Activated CD4-positive, alpha-beta T cell treated with anti-CD3 and anti-CD28 coated beads, Interleukin-2, amount 10 ng/mL, durations not matched to agents 24 days and 14 days (primary cell): Measurements from ENCODE around the gene SCGN. TPM values are rescaled to one million over a fixed set of nuclear protein-coding genes. Genes with fewer than 3 reads are reported as not detected.

Source experiments
- DNase-seq: peaks from one replicate; pipeline ENCODE4 v3.0.0; 2022
- H3K27ac Mint-ChIP-seq: one replicate; pipeline ENCODE4 v1.8.0; 2022; ENCODE audit warnings: mild to moderate bottlenecking, mixed read lengths
- H3K27me3 Mint-ChIP-seq: one replicate; pipeline ENCODE4 v1.8.0; 2022; ENCODE audit warnings: mixed read lengths
- H3K36me3 Mint-ChIP-seq: one replicate; pipeline ENCODE4 v1.8.0; 2022; ENCODE audit warnings: low read depth, mild to moderate bottlenecking, mixed read lengths
- H3K4me1 Mint-ChIP-seq: one replicate; pipeline ENCODE4 v1.8.0; 2021; ENCODE audit warnings: mixed read lengths
- H3K4me3 Mint-ChIP-seq: one replicate; pipeline ENCODE4 v1.8.0; 2022; ENCODE audit warnings: mild to moderate bottlenecking, moderate library complexity, mixed read lengths
- H3K9me3 Mint-ChIP-seq: one replicate; pipeline ENCODE4 v1.8.0; 2021; ENCODE audit warnings: mixed read lengths
- intact Hi-C: fragments of 100-400 bp; cut with micrococcal nuclease; formaldehyde crosslinking; loops from one replicate; pipeline ENCODE4 v1.15.1; 2023
- total RNA-seq: library from RNA; stranded (reverse); gene quantifications from 2 replicates; pipeline ENCODE4 v1.2.3, GENCODE V29; 2022

The SCGN gene, protein sequence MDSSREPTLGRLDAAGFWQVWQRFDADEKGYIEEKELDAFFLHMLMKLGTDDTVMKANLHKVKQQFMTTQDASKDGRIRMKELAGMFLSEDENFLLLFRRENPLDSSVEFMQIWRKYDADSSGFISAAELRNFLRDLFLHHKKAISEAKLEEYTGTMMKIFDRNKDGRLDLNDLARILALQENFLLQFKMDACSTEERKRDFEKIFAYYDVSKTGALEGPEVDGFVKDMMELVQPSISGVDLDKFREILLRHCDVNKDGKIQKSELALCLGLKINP
- not detected in 2 replicates for total RNA-seq

DNA sequence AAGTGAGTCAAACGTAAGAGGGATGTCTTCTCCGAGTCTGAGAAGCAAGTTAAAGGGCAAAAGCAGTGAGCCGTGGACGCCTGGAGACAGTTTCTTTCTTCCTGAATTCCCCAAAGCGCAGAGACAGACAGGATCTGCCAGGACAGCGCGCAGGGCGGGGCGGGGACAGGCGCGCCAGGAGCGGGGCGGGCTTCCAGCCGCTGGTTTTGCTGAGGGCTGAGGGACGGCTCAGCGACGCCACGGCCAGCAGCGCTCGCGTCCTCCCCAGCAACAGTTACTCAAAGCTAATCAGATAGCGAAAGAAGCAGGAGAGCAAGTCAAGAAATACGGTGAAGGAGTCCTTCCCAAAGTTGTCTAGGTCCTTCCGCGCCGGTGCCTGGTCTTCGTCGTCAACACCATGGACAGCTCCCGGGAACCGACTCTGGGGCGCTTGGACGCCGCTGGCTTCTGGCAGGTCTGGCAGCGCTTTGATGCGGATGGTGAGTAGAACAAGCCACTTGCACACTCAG is at the start of gene SCGN:
TSS of gene SCGN (plus strand) at position 209 of the 509 bp plus-strand sequence. CDS start at position 398, 189 bp downstream.
- Mint-ChIP-seq H3K4me3 (no peak within 1 kb of the TSS), H3K27me3 (peaks cover 41% of the 10 kb centered on the region), H3K9me3 (peaks cover 5% of the 10 kb centered on the region), H3K27ac (no peak within 1 kb of the TSS), H3K36me3 (no peaks in the 10 kb centered on the region), H3K4me1 (no peaks in the 10 kb centered on the region)
- intact Hi-C loops, result no loop called here
- DNase-seq, result peak; percentile 85

DNA sequence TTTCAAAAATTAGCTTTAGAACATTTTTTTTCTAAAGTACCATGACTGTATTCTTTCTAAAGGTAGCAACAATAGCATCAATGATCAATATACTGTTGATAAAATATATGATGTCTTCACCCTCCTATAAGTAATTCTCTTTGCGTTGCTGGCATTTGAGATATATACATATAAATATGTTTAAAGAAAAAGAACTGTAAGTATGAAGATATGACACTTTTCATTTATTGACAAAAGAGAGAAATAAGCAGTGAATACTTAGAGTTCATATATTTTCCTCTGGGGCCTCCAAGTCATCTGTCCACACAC is 49.4 kb upstream of the SCGN start:
- Mint-ChIP-seq H3K27me3 (no peaks in the 10 kb centered on the region), H3K4me3 (no peak overlapping the region), H3K36me3 (no peaks in the 10 kb centered on the region), H3K4me1 (peaks cover 2% of the 10 kb centered on the region), H3K9me3 (no peaks in the 10 kb centered on the region), H3K27ac (no peak overlapping the region)
- intact Hi-C loops, result loop anchor here (1.0 to 10.0 kb wide), 4 partner anchors 45 to 379 kb away; no protein-coding TSS in a partner anchor
- no peak for DNase-seq

DNA sequence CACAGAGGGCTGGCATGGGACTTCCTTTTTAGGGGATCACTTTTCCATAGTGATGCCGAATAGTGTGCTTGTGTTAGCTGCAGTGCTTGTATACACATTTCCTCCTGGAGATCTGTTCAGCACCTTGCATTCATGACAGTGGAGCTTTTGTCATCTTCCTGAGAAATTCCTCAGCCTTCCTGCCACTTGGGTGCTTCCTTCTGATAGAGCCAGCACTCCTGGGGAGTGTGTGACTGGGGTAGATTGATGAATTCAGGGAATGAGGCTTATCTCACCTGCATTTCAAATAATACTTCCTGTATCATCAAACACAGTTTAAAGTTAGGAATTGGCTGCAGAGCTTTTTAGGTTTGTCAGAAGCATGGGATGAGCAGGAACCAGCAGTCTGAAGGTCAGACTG is 48.8 kb upstream of the SCGN start:
- H3K36me3 Mint-ChIP-seq, result no peaks in the 10 kb centered on the region
- no peaks in the 10 kb centered on the region for H3K9me3 Mint-ChIP-seq
- H3K4me3 Mint-ChIP-seq, result no peak overlapping the region
- no peaks in the 10 kb centered on the region for H3K27me3 Mint-ChIP-seq
- no peak overlapping the region for H3K27ac Mint-ChIP-seq
- H3K4me1 Mint-ChIP-seq, result peaks cover 2% of the 10 kb centered on the region
- DNase-seq, result no peak
- intact Hi-C loops, result loop anchor here (5.0 to 10.0 kb wide), 2 partner anchors 46 to 108 kb away; no protein-coding TSS in a partner anchor

DNA sequence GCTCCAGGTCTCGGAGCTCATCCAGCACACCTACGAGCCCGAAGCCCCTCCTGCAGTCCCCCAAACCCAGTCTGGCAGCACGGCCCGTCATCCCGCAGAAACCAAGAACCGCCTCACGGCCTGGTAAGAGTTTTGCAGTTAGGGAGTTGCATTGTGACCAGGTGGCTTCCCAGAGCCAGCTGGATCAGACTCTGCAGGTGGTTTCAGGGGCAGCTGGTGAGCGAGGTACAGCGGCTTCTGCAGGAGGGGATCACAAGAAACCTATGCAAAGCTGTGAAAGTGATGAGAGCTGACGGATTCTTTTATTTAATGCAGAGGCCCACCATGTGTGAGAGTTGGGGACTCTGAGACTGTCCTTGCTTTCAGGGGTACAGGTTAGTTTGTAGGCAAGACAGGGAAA is 45.9 kb upstream of the SCGN start:
- DNase-seq, result no peak
- Mint-ChIP-seq H3K27me3 (no peaks in the 10 kb centered on the region), H3K4me1 (peaks cover 2% of the 10 kb centered on the region), H3K4me3 (no peak overlapping the region), H3K9me3 (no peaks in the 10 kb centered on the region), H3K27ac (no peak overlapping the region), H3K36me3 (no peaks in the 10 kb centered on the region)
- intact Hi-C loops, result loop anchor here (10.0 kb wide), 1 partner anchor 111 kb away; no protein-coding TSS in a partner anchor

DNA sequence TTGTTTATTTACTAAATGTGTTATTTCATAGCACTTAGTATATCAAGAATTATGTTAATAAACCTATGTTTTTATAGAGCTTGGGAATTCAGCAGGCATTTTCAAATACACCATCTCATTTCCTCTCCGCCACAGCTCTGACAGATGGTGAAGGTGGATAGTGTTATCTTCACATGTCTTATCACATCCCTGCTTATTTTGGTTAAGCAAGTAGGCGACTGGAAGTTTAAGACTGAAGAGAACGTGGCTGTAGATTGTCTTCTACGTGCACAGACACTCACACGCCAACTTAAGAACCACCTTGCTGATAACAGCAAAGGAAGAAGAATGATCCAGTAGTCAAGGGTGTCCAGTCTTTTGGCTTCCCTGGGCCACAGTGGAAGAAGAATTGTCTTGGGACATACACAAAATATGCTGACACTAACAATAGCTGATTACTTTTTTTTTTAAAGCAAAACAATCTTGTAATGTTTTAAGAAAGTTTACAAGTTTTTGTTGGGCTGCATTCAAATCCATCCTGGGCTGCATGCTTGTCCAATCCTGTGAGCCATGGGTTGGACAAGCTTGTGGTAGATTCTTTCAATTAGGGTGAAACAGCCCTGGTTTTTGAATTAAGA is 43.3 kb upstream of the SCGN start:
- no peaks in the 10 kb centered on the region for H3K36me3 Mint-ChIP-seq
- H3K27me3 Mint-ChIP-seq, result no peaks in the 10 kb centered on the region
- intact Hi-C loops, result loop anchor here (10.0 kb wide), 1 partner anchor 114 kb away; no protein-coding TSS in a partner anchor
- DNase-seq, result no peak
- H3K4me1 Mint-ChIP-seq, result no peaks in the 10 kb centered on the region
- H3K27ac Mint-ChIP-seq, result no peak overlapping the region
- no peak overlapping the region for H3K4me3 Mint-ChIP-seq
- no peaks in the 10 kb centered on the region for H3K9me3 Mint-ChIP-seq

DNA sequence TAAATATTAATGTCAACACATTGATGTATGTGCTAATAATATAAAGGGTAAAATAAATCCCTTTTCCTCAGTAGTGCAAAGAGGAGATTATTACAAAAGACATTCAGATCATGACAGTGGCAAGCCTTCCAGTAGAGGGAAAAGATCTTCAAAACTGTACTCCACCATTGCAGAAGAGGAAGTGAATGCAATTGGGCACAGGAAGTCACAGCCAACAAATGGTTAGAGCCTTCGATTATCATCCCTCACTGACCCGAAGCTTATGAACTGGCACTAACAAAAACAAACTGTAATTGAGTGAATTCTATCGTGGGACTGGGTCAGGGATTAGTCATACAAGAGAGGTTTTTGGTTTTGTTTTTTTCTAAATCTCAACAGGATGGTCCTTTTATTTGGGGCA is 39.3 kb upstream of the SCGN start:
- Mint-ChIP-seq H3K27ac (no peak overlapping the region), H3K36me3 (no peaks in the 10 kb centered on the region), H3K9me3 (no peaks in the 10 kb centered on the region), H3K4me3 (no peak overlapping the region), H3K4me1 (no peaks in the 10 kb centered on the region), H3K27me3 (no peaks in the 10 kb centered on the region)
- intact Hi-C loops, result no loop called here
- no peak for DNase-seq

DNA sequence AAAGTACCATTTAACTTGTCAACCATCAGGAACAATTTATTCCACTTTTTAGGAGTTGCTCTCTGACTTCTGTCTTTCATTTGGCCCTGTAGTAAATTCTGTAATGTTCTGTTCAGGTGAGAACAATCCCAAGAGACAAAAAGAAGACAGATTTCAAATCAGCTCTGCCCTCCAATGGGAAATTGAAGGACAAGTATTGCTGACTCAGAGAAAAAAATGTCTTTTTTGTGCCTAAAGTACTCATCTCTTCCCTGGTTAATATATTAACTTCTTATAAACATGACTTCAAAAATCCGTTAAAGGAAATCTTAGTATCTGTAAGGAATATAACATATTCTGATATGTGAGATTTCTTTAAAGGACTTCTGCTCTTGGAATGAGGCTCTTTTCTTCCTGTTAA is 38.6 kb upstream of the SCGN start:
- H3K27ac Mint-ChIP-seq, result no peak overlapping the region
- no peak for DNase-seq
- H3K9me3 Mint-ChIP-seq, result no peaks in the 10 kb centered on the region
- intact Hi-C loops, result no loop called here
- H3K4me3 Mint-ChIP-seq, result no peak overlapping the region
- no peaks in the 10 kb centered on the region for H3K27me3 Mint-ChIP-seq
- no peaks in the 10 kb centered on the region for H3K4me1 Mint-ChIP-seq
- no peaks in the 10 kb centered on the region for H3K36me3 Mint-ChIP-seq

DNA sequence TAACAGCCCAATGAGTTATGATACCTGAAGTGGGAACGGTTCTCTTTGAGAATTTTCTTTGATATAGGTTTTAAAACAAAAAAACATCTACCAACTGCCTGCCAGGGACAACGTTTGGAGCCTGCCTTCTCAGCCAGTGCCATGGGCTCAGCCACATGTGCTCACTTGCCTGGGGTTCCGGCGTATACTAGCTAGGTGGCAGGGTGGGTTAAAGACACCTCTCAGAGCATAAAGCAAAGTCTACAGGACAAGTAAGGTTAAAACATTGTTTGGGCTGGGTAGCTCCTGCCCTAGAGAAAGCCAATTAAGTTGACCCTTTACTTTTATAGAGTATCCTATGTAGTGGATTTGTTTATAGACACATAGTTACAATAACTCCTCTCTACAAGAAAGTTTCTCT is 38.0 kb upstream of the SCGN start:
- Mint-ChIP-seq H3K9me3 (no peaks in the 10 kb centered on the region), H3K4me1 (no peaks in the 10 kb centered on the region), H3K27ac (no peak overlapping the region), H3K27me3 (no peaks in the 10 kb centered on the region), H3K4me3 (no peak overlapping the region), H3K36me3 (no peaks in the 10 kb centered on the region)
- intact Hi-C loops, result no loop called here
- DNase-seq, result no peak

DNA sequence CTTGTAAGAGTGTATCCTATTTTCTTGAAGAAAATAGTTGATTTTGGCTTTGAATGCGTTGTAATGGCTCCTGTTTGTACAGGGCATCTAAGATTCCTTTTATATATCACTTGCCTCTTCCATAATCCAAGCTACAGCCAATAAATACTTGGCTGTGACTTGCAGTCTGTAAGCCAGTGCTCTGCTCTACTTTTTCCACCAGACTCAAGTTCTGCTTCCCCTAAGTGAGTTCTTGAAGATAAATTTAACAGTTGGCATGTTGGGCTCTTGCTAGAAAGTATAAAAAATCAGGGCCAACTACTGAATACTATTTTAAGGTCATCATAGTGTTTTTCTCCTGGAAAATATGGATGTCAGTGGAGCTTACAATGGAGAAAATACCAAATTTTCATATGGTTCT is 36.5 kb upstream of the SCGN start:
- Mint-ChIP-seq H3K9me3 (no peaks in the 10 kb centered on the region), H3K36me3 (no peaks in the 10 kb centered on the region), H3K4me1 (no peaks in the 10 kb centered on the region), H3K4me3 (no peak overlapping the region), H3K27me3 (no peaks in the 10 kb centered on the region), H3K27ac (no peak overlapping the region)
- intact Hi-C loops, result no loop called here
- DNase-seq, result no peak

DNA sequence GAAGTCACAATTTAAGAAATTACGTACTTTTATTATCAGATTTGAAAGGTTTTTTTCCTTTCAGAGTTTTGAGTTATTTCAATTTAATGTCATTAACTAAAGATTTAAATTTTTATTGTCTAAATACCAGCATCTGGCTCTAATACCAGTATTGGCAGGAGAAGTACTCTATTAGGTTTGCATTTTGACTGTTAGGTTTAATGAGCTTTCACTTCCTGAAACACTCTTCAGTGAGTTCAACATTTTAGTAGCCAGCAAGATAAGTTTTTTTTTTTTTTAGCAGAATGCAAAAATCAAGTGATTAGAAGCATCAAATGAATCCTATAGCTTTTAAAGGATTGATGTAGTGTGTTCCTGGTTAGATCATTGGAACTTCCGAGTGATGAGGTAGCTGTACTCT is 34.0 kb upstream of the SCGN start:
- intact Hi-C loops, result no loop called here
- Mint-ChIP-seq H3K27me3 (no peaks in the 10 kb centered on the region), H3K9me3 (no peaks in the 10 kb centered on the region), H3K27ac (no peak overlapping the region), H3K36me3 (no peaks in the 10 kb centered on the region), H3K4me3 (no peak overlapping the region), H3K4me1 (no peaks in the 10 kb centered on the region)
- DNase-seq, result no peak

DNA sequence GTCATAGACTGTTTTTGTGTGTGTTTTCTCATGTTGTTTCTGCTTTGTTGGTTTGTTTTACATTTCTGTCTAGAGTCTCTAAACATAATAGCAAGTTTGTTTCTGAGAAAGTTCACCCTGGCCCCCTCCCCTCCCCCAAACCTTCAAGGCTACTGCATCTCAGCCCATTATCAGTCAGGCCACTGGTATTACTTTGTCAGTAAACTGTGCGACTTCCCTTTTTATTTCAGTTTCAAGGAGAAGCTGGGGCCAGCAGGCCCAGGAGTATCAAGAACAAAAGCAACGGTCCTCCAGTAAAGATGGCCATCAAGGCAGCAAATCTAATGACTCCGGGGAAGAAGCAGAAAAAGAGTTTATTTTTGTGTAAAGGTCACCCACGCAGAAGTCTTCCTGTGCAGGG is 32.8 kb upstream of the SCGN start:
- Mint-ChIP-seq H3K4me1 (no peaks in the 10 kb centered on the region), H3K36me3 (no peaks in the 10 kb centered on the region), H3K9me3 (no peaks in the 10 kb centered on the region), H3K27me3 (no peaks in the 10 kb centered on the region), H3K4me3 (no peak overlapping the region), H3K27ac (no peak overlapping the region)
- intact Hi-C loops, result no loop called here
- no peak for DNase-seq

DNA sequence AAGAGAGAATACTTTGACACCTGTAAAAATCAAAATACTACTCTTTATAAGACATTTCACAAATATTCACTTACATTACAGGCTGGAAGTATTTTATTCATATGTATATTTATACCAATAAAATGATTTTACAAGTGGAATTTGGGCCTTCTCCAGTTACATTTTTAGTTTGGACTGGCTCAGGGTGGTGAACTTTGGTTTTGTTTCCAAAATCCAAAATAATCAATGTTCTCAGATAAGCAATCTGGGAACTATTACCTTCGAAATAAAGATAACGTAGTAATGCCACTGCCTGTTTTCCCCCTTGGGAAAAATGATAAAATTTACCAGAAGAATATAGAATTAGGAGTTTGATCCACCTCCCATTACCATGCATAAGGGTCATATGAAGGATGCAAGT is 31.6 kb upstream of the SCGN start:
- Mint-ChIP-seq H3K4me3 (no peak overlapping the region), H3K9me3 (no peaks in the 10 kb centered on the region), H3K36me3 (no peaks in the 10 kb centered on the region), H3K27ac (no peak overlapping the region), H3K27me3 (no peaks in the 10 kb centered on the region), H3K4me1 (no peaks in the 10 kb centered on the region)
- intact Hi-C loops, result no loop called here
- DNase-seq, result no peak

DNA sequence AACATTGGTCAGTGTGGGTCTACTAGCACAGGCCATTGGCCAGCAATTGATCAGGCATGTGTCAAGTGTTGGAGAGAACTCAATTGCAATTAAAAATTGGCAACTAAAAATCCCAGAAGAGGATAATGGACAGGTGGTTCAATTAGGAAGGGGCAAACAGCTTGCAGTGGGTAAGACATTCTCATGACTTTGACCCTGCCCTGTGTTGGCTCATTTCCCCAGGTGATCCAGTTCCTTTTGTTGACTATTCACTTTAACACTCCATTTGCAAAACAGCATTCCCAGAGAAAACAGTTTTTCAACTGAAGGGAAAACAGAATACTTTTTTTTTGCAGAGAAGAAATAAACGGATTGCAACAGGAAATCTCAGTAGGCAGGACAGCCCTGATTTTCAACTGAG is 28.9 kb upstream of the SCGN start:
- intact Hi-C loops, result no loop called here
- no peaks in the 10 kb centered on the region for H3K4me1 Mint-ChIP-seq
- no peaks in the 10 kb centered on the region for H3K9me3 Mint-ChIP-seq
- DNase-seq, result no peak
- no peaks in the 10 kb centered on the region for H3K36me3 Mint-ChIP-seq
- H3K4me3 Mint-ChIP-seq, result no peak overlapping the region
- peaks cover 5% of the 10 kb centered on the region for H3K27me3 Mint-ChIP-seq
- no peak overlapping the region for H3K27ac Mint-ChIP-seq

DNA sequence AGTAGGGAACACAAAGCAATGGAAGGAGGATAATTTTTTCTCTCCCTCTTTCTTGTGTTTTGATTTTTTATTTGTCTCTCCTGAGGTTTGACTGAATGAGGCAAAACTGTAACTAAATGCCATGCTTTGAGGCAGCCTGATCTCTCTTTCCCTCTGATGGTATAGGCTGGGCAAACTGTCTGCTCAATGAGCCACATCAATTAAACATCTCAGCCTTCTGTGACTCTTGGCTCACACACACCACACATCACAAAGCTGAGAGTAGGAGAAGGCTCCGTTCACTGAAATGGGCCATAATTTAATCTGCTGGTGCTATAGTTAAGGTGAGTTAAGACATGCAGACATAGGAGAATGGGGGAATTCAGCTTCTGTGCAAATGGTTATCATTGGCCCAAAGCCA is 28.1 kb upstream of the SCGN start:
- intact Hi-C loops, result no loop called here
- no peak overlapping the region for H3K27ac Mint-ChIP-seq
- no peaks in the 10 kb centered on the region for H3K9me3 Mint-ChIP-seq
- no peaks in the 10 kb centered on the region for H3K36me3 Mint-ChIP-seq
- DNase-seq, result no peak
- H3K4me1 Mint-ChIP-seq, result no peaks in the 10 kb centered on the region
- H3K4me3 Mint-ChIP-seq, result no peak overlapping the region
- H3K27me3 Mint-ChIP-seq, result peaks cover 5% of the 10 kb centered on the region

DNA sequence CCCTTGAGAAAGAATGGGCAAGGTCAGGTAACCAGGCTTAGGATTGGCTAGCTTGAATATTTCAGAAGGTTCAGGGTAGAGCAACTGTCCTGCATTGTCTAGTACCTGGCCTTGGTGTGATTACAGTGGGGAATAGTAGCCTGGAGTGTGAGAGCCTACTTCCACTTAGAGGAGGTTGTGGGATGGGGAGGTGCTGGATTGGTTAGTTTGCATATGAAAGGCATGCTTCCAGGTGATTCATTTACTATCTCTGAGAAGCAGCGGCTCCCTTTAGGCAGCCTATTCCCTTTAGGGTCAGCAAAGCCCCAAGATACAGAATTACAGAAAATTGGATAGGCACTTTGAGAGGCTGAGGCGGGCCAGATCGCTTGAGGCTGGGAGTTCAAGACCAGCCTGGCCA is 25.0 kb upstream of the SCGN start:
- no peaks in the 10 kb centered on the region for H3K36me3 Mint-ChIP-seq
- DNase-seq, result no peak
- H3K27ac Mint-ChIP-seq, result no peak overlapping the region
- peaks cover 10% of the 10 kb centered on the region for H3K27me3 Mint-ChIP-seq
- H3K4me1 Mint-ChIP-seq, result no peaks in the 10 kb centered on the region
- no peak overlapping the region for H3K4me3 Mint-ChIP-seq
- no peaks in the 10 kb centered on the region for H3K9me3 Mint-ChIP-seq
- intact Hi-C loops, result no loop called here
